Left renal pelvis (tissue), 4 donors: ENCODE data around the gene PAPPA. TPM values are rescaled to one million over a fixed set of nuclear protein-coding genes. Genes with fewer than 3 reads are reported as not detected.

Experiments used
- DNase-seq, 4 donors: peaks; one replicate each; pipeline ENCODE4 v3.0.0-alpha.2; 2013; ENCODE audit warnings: low read depth in 4 of 4, low spot score in 3 of 4
- polyA plus RNA-seq, 4 donors: library from polyadenylated mRNA; unstranded; fragments of 120-200 nt; gene quantifications; one replicate each; pipeline ENCODE4 v1.2.1, GENCODE V29; 2013; ENCODE audit not compliant: insufficient read length in 4 of 4

Gene PAPPA
- polyA plus RNA-seq, 4 donors: 1.6 to 8.8 (median 4.2) TPM

- no peak for DNase-seq
These were observed 2.4 kb upstream of the PAPPA start for GRCh38 chr9:116151199-116151598.

GRCh38 chr9:116151966-116152381 is 1.6 kb upstream of the PAPPA start:
- DNase-seq: no peak

GRCh38 chr9:116152390-116152789 is 1.2 kb upstream of the PAPPA start:
- no peak for DNase-seq

GRCh38 chr9:116152941-116153764 is 438 bp upstream of the PAPPA start:
- no peak for DNase-seq

DNA sequence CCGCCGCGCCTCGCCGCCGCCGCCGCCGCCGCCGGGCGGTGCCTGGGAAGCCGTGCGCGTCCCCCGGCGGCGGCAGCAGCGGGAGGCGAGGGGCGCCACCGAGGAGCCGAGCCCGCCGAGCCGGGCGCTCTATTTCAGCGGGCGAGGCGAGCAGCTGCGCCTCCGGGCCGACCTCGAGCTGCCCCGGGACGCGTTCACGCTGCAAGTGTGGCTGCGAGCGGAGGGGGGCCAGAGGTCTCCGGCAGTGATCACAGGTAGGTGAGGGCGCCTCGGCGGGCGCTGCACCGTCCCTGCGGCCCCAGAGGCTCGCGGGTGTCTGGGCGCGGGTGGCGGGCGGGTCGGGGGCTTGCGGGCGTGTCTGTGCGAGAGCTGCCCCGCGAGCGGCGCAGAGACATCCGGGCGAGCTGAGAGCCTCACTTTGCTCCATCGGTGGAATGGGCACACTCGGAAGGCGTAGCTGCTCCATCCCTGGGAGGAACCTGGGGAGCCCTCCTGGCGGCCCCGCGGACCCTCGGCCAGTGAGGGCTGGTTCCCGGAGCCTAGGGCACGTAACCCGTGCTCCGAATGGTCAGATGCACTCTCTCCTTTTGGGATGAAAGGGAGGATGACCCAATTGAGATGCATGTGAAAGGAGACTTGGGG is 864 bp downstream of the PAPPA start:
- DNase-seq: no peak

DNA sequence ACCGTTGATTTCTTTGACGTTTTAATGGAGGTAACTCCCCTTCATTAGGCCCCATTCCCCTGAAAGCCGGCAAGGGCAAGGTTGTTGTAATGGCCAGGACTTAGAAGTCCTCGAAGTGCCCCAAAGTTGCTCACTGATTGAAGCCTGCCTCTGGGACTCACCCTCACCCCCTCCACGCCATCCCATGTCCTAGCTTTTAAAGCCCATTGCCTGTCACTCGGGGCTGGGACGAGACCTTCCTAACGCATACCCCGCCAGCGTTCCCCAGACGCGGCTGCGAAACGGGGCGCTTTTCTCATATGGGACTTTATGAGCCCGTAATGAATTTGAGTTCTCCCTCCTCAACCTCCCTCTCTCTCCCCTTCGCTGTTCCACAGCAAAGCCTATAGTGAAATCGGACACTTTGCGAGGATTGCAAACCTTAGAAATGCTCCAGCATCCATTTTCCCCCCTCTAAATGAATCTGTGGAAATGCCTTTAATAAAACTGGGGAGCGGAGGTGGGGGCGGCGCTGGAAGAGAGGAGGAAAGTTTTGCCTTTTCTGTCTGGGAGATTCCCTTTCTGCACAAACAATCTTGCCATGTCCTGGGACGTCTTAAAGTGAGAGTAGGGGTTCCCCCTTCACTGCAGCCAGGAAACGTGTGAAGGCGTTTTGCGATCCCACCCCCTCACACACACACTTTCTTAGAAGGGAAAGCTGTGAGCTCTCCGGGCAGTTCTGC is 1.5 kb downstream of the PAPPA start:
- DNase-seq: no peak

DNA sequence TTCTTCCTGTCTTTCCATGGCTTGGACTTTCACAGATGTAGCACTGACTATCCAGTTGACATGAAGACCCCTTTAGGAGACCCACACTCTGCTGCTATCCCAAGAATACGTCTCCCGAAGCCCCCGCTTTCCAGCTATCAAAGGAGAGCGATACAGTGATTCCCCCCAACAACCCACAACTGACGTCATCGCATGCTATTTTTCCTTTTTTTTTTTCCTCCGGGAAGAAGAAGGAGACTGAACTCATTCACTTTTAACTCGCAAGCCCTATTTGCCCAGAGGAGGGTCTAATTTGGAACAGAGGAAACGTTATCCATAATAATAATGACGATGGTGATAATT is 2.1 kb downstream of the PAPPA start:
- no peak for DNase-seq

DNA sequence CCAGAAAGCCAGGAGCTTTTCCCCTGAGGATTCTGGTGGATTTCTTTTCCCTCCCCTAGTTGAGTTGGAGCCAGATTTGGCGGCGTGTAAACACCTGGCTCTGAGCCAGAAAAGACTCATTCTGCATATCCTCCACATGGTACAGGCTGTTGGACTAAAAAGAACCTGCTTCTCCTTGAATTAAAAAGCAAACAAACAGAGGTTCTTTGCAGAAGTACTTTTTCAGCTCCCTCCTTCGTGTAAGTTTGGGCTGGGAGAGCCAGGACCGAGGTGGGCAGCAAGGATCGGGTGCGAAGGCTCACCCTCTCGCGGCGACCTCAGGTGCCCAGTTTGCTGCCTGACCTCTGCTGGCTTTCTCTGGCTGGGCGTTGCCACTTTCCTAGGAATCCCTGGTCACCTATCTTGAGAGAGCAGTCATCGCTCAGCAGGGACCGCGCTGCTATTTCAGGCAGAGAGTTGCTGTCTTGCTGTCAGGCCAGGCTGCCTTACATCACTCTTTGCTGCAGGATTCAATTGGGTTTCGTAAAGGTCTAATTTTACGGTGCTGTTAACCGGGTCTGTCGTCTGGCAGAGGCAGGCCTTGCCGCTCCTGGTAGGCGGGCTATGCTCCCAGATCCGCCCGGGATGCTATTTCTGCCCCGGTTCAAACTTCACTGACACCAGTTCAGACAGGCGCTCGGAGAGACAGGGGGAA is 3.2 kb downstream of the PAPPA start:
- peak in 2 of 4 donors; percentile 47 to 62 for DNase-seq

GRCh38 chr9:116157436-116158138 is 4.0 kb downstream of the PAPPA start:
- DNase-seq: no peak

- no peak for DNase-seq
These were observed 7.3 kb downstream of the PAPPA start for GRCh38 chr9:116160676-116161571.

DNA sequence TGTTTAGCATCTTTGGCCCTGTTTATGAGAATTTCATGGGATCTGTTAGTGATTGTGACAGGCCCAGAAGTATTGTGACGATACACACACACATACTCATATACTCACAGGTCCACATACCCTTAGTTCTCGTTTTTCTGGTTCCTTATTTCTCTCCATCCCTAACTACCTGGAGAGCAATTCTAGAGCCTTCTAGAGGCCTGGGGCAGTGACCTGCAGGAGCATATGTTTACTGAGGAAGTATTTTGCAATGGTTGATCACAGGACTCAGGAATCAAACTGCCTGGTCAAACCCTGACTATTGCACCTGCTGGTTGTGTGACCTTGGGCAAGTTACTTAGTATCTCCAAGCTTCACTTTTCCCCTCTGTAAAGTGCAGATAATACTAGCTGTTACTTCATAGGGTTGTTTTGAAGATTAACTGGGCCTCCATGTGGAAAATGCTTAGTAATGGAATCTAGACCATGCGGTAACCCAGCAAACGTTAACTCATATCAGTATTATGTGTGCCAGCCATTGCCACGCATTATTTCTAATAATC is 8.7 kb downstream of the PAPPA start:
- DNase-seq: no peak

DNA sequence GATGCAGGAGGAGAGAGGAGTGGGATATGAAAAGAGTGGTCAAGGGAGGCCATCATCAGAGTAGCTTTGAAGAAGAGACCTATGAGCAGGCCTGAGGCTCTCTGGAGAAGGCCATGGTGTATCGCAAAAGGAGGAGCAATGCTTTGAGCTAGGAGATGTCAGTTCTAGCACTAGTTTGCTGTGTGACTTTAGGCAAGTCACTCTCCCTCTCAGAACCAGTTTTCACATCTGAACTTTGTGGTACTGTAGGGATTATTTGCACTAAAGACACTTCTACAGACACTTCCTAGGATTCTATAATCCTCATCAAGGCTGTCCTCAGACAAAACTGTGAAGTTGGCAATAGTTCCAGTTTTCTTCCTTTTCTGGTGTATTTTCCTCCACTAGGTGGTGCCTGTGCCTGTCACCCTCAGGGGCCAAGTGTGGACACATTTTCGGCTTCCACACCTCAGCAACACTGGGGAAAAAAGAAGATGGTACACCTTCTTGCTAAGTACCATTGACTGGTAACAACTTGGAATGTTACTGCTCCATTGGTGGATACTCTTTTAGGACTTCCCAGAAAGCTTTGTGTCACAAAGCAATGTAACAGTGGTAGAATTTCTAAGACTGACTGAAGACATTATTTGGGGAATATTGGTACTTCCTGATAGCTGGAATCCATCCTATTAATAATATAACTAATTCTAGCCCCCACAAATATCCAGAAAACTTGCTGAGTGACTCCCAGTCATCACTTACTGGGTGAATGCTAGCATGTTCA is 9.9 kb downstream of the PAPPA start:
- no peak for DNase-seq

DNA sequence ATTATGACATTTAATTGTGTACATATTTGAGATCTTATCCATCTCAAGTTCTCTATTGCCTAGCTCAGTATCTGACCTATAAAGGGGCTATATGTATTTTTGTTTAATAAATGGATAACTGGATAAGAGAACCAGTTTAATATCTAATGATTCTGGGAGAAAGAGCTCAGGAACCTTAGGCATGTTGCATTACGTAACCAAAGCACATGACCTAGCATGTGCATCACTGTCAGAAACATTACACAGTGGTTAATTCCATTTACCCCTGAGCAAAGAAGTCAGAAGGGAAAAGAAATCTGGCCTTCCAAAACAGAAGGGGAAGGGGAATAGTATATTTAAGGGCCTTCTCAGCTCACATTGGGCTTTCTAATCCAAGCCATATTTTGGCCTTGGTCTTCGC is 12.3 kb downstream of the PAPPA start:
- no peak for DNase-seq

DNA sequence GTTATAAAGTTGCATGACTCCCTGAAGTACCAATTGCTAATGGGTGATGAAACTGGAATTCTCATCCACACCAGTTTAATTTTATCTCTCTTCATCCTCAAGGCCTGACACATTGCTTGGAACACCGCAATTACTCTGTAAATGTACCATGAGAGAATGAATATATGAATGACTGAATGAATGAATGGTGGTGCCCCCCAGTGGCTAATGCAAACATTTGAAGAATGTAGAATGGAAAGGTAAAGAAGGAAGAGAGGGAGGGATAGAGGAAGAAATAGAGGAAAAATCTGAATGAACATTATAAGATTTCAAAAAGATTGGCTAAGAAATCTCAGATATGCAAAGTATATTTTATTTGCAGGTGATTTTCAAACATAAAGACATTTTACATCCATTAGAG is 13.1 kb downstream of the PAPPA start:
- DNase-seq: no peak

- no peak for DNase-seq
These were observed 14.6 kb downstream of the PAPPA start for GRCh38 chr9:116168231-116168630.

GRCh38 chr9:116172216-116172615 is 18.6 kb downstream of the PAPPA start:
- no peak for DNase-seq

GRCh38 chr9:116174347-116174746 is 20.8 kb downstream of the PAPPA start:
- no peak for DNase-seq

GRCh38 chr9:116175614-116176013 is 22.0 kb downstream of the PAPPA start:
- DNase-seq: no peak
